Natural killer cell (primary cell): ENCODE results near the gene STMN1. TPM values are rescaled to one million over a fixed set of nuclear protein-coding genes. Genes with fewer than 3 reads are reported as not detected.

Source experiments
- ATAC-seq, 3 donors: fragments of 150-1000 bp in 2 of 3; fragments of 200-7000 bp in 1 of 3; cut with Tn5 transposase; 1 replicate in 1 of 3; 2 replicates in 2 of 3; pipeline ENCODE4 v1.10.0; 2021; ENCODE audit warnings: mild to moderate bottlenecking in 2 of 3, moderate library complexity in 2 of 3
- DNase-seq, 2 donors: peaks; one replicate each; pipeline versions ENCODE4 v3.0.0 to v3.0.0-alpha.2; 2013 to 2021; ENCODE audit warnings: mixed read lengths in 1 of 2
- H3K27ac ChIP-seq: one replicate; pipeline ENCODE4 v1.5.1; 2013; ENCODE audit warnings: mild to moderate bottlenecking, low read length
- H3K27me3 ChIP-seq: one replicate; pipeline ENCODE4 v1.6.1; 2013; ENCODE audit warnings: low read length; ENCODE audit not compliant: control insufficient read depth, insufficient read depth
- H3K36me3 ChIP-seq: one replicate; pipeline ENCODE4 v1.6.1; 2013; ENCODE audit warnings: low read length; ENCODE audit not compliant: control insufficient read depth, insufficient read depth
- H3K4me1 ChIP-seq: one replicate; pipeline ENCODE4 v1.6.1; 2013; ENCODE audit warnings: low read length; ENCODE audit not compliant: control insufficient read depth, insufficient read depth
- H3K4me3 ChIP-seq: one replicate; pipeline ENCODE4 v1.5.1; 2013; ENCODE audit warnings: low read length
- H3K9me3 ChIP-seq: one replicate; pipeline ENCODE4 v1.6.1; 2013; ENCODE audit warnings: low read length; ENCODE audit not compliant: control insufficient read depth, insufficient read depth
- H3K27ac Mint-ChIP-seq, 2 donors: one replicate each; pipeline ENCODE4 v1.8.0; 2022; ENCODE audit warnings: mild to moderate bottlenecking in 2 of 2, mixed read lengths in 2 of 2, moderate library complexity in 1 of 2
- H3K27me3 Mint-ChIP-seq, 2 donors: one replicate each; pipeline ENCODE4 v1.8.0; 2022; ENCODE audit warnings: low read depth in 2 of 2, mixed read lengths in 2 of 2
- H3K36me3 Mint-ChIP-seq: one replicate; pipeline ENCODE4 v1.8.0; 2022; ENCODE audit warnings: mixed read lengths
- H3K4me1 Mint-ChIP-seq, 2 donors: one replicate each; pipeline ENCODE4 v1.8.0; 2022; ENCODE audit warnings: mixed read lengths in 2 of 2
- H3K4me3 Mint-ChIP-seq: one replicate; pipeline ENCODE4 v1.8.0; 2022; ENCODE audit warnings: mild to moderate bottlenecking, moderate library complexity, mixed read lengths
- H3K9me3 Mint-ChIP-seq, 2 donors: one replicate each; pipeline ENCODE4 v1.8.0; 2022; ENCODE audit warnings: mixed read lengths in 2 of 2
- WGBS: methylation state at CpG from one replicate; pipeline ENCODE4 v1.1.7; 2013; ENCODE audit warnings: missing lambda C conversion rate; ENCODE audit not compliant: insufficient coverage; 5-methylcytosine and 5-hydroxymethylcytosine counted together
- intact Hi-C: fragments of 100-400 bp; cut with micrococcal nuclease; formaldehyde crosslinking; loops from one replicate; pipeline ENCODE4 v1.14.2; 2022
- total RNA-seq, 4 donors: library from RNA; stranded (reverse); fragments of 120-200 nt in 1 of 4; gene quantifications; one replicate each; pipeline versions ENCODE4 v1.2.3 to v1.2.4, GENCODE V29; 2013 to 2022
- TF ChIP-seq, protein P1 (sequence below): fragments of 200-600 bp; IDR thresholded peaks from one replicate; pipeline ENCODE4 v1.8.0; 2022; ENCODE audit warnings: antibody characterized with exemption

STMN1 gene
- total RNA-seq, 3 donors from 2014 or later (not counting 1 experiment from before 2014, with no cell fraction given): 26.6 to 41.0 (median 35.2) TPM

DNA sequence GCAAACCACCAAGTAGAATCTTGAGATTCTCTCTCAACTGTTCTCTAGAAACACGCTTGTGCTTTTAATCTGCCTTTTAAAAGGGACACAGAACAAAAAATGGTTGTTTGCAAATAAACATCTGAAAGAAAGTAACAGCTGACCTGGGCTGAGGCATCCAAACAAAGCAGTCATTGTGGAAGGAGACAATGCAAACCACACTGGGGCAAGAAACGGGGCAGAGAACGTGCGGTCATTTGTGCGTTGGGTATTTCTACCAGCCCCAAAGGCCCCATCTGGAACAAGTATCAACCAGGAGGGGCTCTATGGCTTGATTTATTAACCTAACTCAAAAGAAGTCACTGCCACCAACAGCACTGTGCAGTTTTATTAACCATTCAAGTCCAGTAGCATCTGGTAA lies 6.0 kb downstream of the STMN1 start:
- Histone ChIP-seq H3K27me3 (no peaks in the 10 kb centered on the region), H3K9me3 (no peaks in the 10 kb centered on the region), H3K4me1 (peaks cover 7% of the 10 kb centered on the region), H3K4me3 (no peak overlapping the region), H3K36me3 (peaks cover 4% of the 10 kb centered on the region), H3K27ac (no peak overlapping the region)
- no peak for DNase-seq
- H3K9me3 Mint-ChIP-seq: no peaks in the 10 kb centered on the region
- H3K4me3 Mint-ChIP-seq: no peak overlapping the region
- H3K27me3 Mint-ChIP-seq: no peaks in the 10 kb centered on the region
- intact Hi-C loops: no loop called here
- WGBS: 92% methylated on average over 5 of the region's 5 CpGs
- no peaks in the 10 kb centered on the region for H3K36me3 Mint-ChIP-seq
- H3K4me1 Mint-ChIP-seq: peaks cover 17% of the 10 kb centered on the region in 2 donors
- ATAC-seq: no peak
- TF ChIP-seq, protein P1, sequence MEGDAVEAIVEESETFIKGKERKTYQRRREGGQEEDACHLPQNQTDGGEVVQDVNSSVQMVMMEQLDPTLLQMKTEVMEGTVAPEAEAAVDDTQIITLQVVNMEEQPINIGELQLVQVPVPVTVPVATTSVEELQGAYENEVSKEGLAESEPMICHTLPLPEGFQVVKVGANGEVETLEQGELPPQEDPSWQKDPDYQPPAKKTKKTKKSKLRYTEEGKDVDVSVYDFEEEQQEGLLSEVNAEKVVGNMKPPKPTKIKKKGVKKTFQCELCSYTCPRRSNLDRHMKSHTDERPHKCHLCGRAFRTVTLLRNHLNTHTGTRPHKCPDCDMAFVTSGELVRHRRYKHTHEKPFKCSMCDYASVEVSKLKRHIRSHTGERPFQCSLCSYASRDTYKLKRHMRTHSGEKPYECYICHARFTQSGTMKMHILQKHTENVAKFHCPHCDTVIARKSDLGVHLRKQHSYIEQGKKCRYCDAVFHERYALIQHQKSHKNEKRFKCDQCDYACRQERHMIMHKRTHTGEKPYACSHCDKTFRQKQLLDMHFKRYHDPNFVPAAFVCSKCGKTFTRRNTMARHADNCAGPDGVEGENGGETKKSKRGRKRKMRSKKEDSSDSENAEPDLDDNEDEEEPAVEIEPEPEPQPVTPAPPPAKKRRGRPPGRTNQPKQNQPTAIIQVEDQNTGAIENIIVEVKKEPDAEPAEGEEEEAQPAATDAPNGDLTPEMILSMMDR: no peak
- no peak overlapping the region for H3K27ac Mint-ChIP-seq

DNA sequence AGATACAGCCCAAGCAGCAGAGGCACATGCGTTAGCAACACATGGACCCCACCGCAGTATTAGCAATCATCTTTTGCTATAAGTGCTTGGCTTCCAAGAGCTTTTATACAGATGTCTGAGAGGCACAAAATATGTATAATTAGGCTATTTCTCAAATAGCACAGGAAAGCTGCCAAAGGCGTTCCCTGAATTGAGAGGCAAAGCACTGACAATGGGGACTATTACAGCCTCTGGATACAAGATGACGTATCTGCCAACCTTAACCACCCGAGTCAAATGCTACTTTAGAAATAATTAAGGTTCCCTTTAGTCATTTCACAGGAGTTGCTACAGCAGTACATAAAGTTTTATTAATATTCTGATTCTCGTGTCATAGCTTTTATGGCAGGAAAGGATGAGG lies 6.4 kb downstream of the STMN1 start:
- Mint-ChIP-seq H3K36me3 (no peaks in the 10 kb centered on the region), H3K4me3 (no peak overlapping the region), H3K27me3 (no peaks in the 10 kb centered on the region), H3K9me3 (no peaks in the 10 kb centered on the region), H3K27ac (no peak overlapping the region), H3K4me1 (peaks cover 14 to 15% of the 10 kb centered on the region in 2 donors)
- Histone ChIP-seq H3K9me3 (no peaks in the 10 kb centered on the region), H3K27me3 (no peaks in the 10 kb centered on the region), H3K4me1 (peaks cover 10% of the 10 kb centered on the region), H3K27ac (no peak overlapping the region), H3K4me3 (no peak overlapping the region), H3K36me3 (peaks cover 4% of the 10 kb centered on the region)
- TF ChIP-seq, protein P1: no peak
- intact Hi-C loops: no loop called here
- ATAC-seq (no peak), DNase-seq (no peak)
- 97% methylated on average over 6 of the region's 6 CpGs for WGBS

DNA sequence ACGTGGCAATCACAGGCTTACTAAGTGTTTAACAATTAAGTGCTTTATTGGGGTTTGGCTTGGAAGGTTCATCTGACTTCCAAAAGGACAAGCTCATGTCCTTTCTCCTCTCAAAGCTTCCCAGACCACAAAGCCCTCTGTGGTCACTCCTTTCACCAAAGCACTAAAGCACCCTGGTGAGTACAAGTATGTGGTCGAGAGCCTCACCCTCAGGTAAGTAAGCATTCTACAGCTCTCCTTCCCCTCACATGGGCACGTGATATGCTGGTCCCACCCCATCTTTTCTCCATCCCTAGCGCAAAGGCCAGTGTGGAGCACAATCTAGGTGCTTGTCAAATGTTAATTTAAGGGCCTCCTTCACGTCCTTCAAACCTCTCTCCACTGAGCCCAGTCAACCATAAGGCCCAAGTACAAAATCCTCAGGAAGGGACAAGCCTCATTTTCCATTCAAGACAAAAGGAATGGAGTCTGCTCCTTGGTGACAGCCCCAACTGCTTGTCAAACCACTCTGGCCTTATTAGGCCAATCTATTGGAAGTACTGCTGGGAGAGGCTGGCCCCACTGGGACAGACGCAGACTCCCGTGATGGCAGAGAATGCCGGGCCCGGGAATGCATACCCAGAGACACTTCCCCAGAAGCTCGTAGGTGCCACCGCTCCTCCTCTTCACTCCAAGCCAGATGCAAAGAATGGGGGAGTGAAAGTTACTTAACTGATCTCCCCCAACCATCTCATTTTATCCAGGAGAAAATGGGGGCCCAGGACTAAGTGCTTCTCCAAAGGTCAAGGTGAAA lies 7.8 kb downstream of the STMN1 start:
- Histone ChIP-seq H3K27me3 (no peaks in the 10 kb centered on the region), H3K27ac (no peak overlapping the region), H3K9me3 (no peaks in the 10 kb centered on the region), H3K4me3 (no peak overlapping the region), H3K4me1 (peaks cover 10% of the 10 kb centered on the region), H3K36me3 (peaks cover 4% of the 10 kb centered on the region)
- no peak for ATAC-seq
- Mint-ChIP-seq H3K4me3 (no peak overlapping the region), H3K27ac (no peak overlapping the region), H3K4me1 (peaks cover 8 to 9% of the 10 kb centered on the region in 2 donors), H3K27me3 (no peaks in the 10 kb centered on the region), H3K36me3 (no peaks in the 10 kb centered on the region), H3K9me3 (no peaks in the 10 kb centered on the region)
- intact Hi-C loops: no loop called here
- no peak for DNase-seq
- WGBS: 96% methylated on average over 11 of the region's 11 CpGs
- TF ChIP-seq, protein P1: no peak

DNA sequence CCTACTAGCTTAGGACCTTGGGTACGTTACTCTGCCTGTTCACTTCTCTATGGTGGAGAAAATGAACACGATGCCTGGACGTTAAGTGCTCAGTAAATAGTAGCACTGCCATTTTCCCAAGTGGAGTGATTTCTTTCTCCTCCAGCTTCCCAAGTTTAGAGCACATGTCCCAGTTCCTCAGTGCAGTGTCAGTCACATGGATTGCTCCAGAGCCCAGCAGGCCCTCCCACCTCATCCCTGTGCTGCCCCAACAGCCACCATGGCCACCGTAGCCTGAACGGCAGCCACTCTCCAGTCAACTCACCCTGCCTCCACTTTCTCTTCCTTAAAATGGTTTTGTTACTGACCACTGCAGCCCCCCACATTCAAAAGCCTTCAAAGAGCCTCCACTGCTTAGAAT lies 8.5 kb downstream of the STMN1 start:
- Histone ChIP-seq H3K4me1 (peaks cover 10% of the 10 kb centered on the region), H3K27ac (no peak overlapping the region), H3K9me3 (no peaks in the 10 kb centered on the region), H3K27me3 (no peaks in the 10 kb centered on the region), H3K4me3 (no peak overlapping the region), H3K36me3 (peaks cover 4% of the 10 kb centered on the region)
- ATAC-seq (no peak), DNase-seq (no peak)
- intact Hi-C loops: no loop called here
- WGBS: 90% methylated on average over 5 of the region's 5 CpGs
- H3K36me3 Mint-ChIP-seq: no peaks in the 10 kb centered on the region
- TF ChIP-seq, protein P1: no peak
- peaks cover 8 to 9% of the 10 kb centered on the region in 2 donors for H3K4me1 Mint-ChIP-seq
- H3K27ac Mint-ChIP-seq: no peak overlapping the region
- H3K4me3 Mint-ChIP-seq: no peak overlapping the region
- H3K27me3 Mint-ChIP-seq: no peaks in the 10 kb centered on the region
- no peaks in the 10 kb centered on the region for H3K9me3 Mint-ChIP-seq
